Naive thymus-derived CD4-positive, alpha-beta T cell (primary cell): ENCODE data around the gene TPMT. TPM values are rescaled to one million over a fixed set of nuclear protein-coding genes. Genes with fewer than 3 reads are reported as not detected.

ENCODE experiments used
- ATAC-seq: fragments of 150-1000 bp; cut with Tn5 transposase; 2 replicates; pipeline ENCODE4 v1.10.0; 2021; ENCODE audit warnings: mild to moderate bottlenecking, moderate library complexity
- CTCF ChIA-PET: fragments of 350-600 bp; sonication (Branson Sonifier 250); formaldehyde crosslinking; loops from one replicate; lab custom pipeline; 2021; ENCODE audit warnings: antibody characterized with exemption; lab: Charles Lee
- POLR2A ChIA-PET: fragments of 350-600 bp; sonication (Branson Sonifier 250); formaldehyde crosslinking; loops from one replicate; lab custom pipeline; 2021; ENCODE audit warnings: antibody characterized with exemption, inconsistent platforms; lab: Charles Lee
- DNase-seq, 9 donors: peaks; one replicate each; pipeline versions ENCODE4 v3.0.0 to v3.0.0-alpha.2; 2020 to 2022; ENCODE audit warnings: mixed read lengths in 1 of 9
- H3K27ac ChIP-seq: one replicate; pipeline ENCODE4 v1.7.0; 2013; ENCODE audit warnings: mild to moderate bottlenecking, low read depth, low read length, moderate library complexity
- H3K27me3 ChIP-seq, 2 donors: one replicate each; pipeline ENCODE4 v1.7.0; 2013; ENCODE audit warnings: low read length in 2 of 2, mild to moderate bottlenecking in 2 of 2, moderate library complexity in 2 of 2; ENCODE audit not compliant: control insufficient read depth in 2 of 2, insufficient read depth in 2 of 2
- H3K36me3 ChIP-seq, 3 experiments: 1 replicate in 2 of 3; 2 replicates in 1 of 3; pipeline ENCODE4 v1.7.0; 2013; ENCODE audit warnings: low read length in 3 of 3, mild to moderate bottlenecking in 3 of 3, moderate library complexity in 1 of 3; ENCODE audit not compliant: insufficient read depth in 3 of 3, control insufficient read depth in 2 of 3
- H3K4me1 ChIP-seq, 2 donors: one replicate each; pipeline ENCODE4 v1.7.0; 2013; ENCODE audit warnings: low read length in 2 of 2, mild to moderate bottlenecking in 2 of 2, moderate library complexity in 1 of 2; ENCODE audit not compliant: control insufficient read depth in 2 of 2, insufficient read depth in 2 of 2
- H3K4me3 ChIP-seq: 2 replicates; pipeline ENCODE4 v1.7.0; 2013; ENCODE audit warnings: mild to moderate bottlenecking, low read length
- H3K9me3 ChIP-seq, 3 experiments: 1 replicate in 2 of 3; 2 replicates in 1 of 3; pipeline ENCODE4 v1.7.0; 2013; ENCODE audit warnings: low read length in 3 of 3; ENCODE audit not compliant: control insufficient read depth in 2 of 3
- H3K27ac Mint-ChIP-seq, 9 donors: one replicate each; pipeline ENCODE4 v1.8.0; 2020 to 2022; ENCODE audit warnings: mixed read lengths in 9 of 9, mild to moderate bottlenecking in 8 of 9, moderate library complexity in 5 of 9, inconsistent platforms in 2 of 9
- H3K27me3 Mint-ChIP-seq, 5 donors: one replicate each; pipeline ENCODE4 v1.8.0; 2021 to 2022; ENCODE audit warnings: mixed read lengths in 5 of 5, mild to moderate bottlenecking in 1 of 5
- H3K36me3 Mint-ChIP-seq, 5 donors: one replicate each; pipeline ENCODE4 v1.8.0; 2020 to 2022; ENCODE audit warnings: mixed read lengths in 5 of 5, mild to moderate bottlenecking in 3 of 5, inconsistent platforms in 1 of 5
- H3K4me1 Mint-ChIP-seq, 7 donors: one replicate each; pipeline ENCODE4 v1.8.0; 2020 to 2022; ENCODE audit warnings: mixed read lengths in 7 of 7, mild to moderate bottlenecking in 3 of 7, inconsistent platforms in 1 of 7
- H3K4me3 Mint-ChIP-seq, 10 donors: one replicate each; pipeline ENCODE4 v1.8.0; 2020 to 2022; ENCODE audit warnings: mild to moderate bottlenecking in 10 of 10, mixed read lengths in 10 of 10, moderate library complexity in 6 of 10, inconsistent platforms in 2 of 10
- H3K9me3 Mint-ChIP-seq, 11 donors: one replicate each; pipeline ENCODE4 v1.8.0; 2020 to 2022; ENCODE audit warnings: mixed read lengths in 11 of 11, mild to moderate bottlenecking in 4 of 11, inconsistent platforms in 1 of 11, moderate library complexity in 1 of 11
- intact Hi-C, 2 donors: fragments of 100-400 bp; cut with micrococcal nuclease; formaldehyde crosslinking; loops; one replicate each; pipeline ENCODE4 v1.15.1; 2023
- polyA plus RNA-seq, 2 donors: library from polyadenylated mRNA; unstranded; fragments of 300-500 nt; fragmentation: Illumina TruSeq; gene quantifications; one replicate each; pipeline ENCODE4 v1.2.3, GENCODE V29; 2021
- total RNA-seq, 6 experiments: library from RNA in 5 of 6; stranded (reverse) in 5 of 6; gene quantifications; 1 replicate in 5 of 6; 2 replicates in 1 of 6; pipeline ENCODE4 v1.2.3 and lab custom pipeline; 2021 to 2026

The TPMT gene
- total and polyA plus RNA-seq, 7 experiments from 2014 or later, result 2.9 to 13.1 (median 6.0) TPM

DNA sequence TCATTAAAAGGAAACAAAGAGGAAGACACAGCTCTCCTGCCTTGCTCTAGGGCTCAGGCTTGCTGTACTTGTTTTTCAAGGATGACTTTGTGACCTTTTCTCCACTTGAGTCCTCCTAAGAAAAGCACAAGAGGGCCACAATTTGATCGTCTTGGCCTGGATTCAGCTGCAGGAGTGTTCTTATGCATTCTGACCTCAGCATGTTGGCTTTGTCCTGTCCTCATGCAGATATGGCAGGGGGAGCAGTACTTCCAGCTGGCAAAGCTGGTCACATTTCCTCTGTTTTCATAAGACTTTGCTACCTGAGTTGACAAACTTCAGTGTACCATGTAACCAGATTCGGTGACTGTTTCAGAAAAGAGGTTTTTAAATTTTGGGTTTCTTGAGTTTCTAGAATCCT lies 31.2 kb upstream of the TPMT start:
- Histone ChIP-seq H3K4me1 (no peaks in the 10 kb centered on the region), H3K4me3 (no peak overlapping the region), H3K36me3 (peaks cover 0 to 5% (median 0%) of the 10 kb centered on the region in 3 experiments), H3K9me3 (no peaks in the 10 kb centered on the region), H3K27ac (no peak overlapping the region), H3K27me3 (no peaks in the 10 kb centered on the region)
- intact Hi-C loops, result no loop called here
- peaks cover 0 to 6% (median 0%) of the 10 kb centered on the region in 7 donors for H3K4me1 Mint-ChIP-seq
- no peaks in the 10 kb centered on the region for H3K27me3 Mint-ChIP-seq
- ATAC-seq, result no peak
- H3K36me3 Mint-ChIP-seq, result peaks cover 0 to 68% (median 30%) of the 10 kb centered on the region in 5 donors
- no peak for DNase-seq
- no peak overlapping the region for H3K27ac Mint-ChIP-seq
- H3K4me3 Mint-ChIP-seq, result no peak overlapping the region
- no peaks in the 10 kb centered on the region for H3K9me3 Mint-ChIP-seq
- POLR2A ChIA-PET, result no interaction called here
- CTCF ChIA-PET, result no interaction called here

DNA sequence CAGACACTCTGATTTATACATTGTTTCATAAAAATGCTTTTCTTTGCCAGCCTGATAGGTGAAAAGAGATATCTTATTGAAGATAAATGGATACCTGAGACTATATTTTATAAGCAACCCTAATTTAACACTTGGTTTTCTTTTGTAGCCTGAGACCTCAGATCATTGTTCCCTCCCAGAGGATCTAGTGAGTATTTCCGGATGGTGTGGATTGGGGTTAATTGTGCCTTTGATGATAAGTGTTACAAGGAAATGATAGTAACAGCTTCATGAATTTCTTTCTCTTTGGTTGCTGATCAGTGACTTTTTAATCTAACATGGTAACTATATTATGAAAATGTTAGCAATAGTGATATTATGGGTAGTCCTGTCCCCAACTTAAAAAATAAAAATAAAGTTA lies 30.7 kb upstream of the TPMT start:
- no peaks in the 10 kb centered on the region for H3K27me3 Mint-ChIP-seq
- peaks cover 0 to 70% (median 32%) of the 10 kb centered on the region in 5 donors for H3K36me3 Mint-ChIP-seq
- no peaks in the 10 kb centered on the region for H3K9me3 ChIP-seq
- intact Hi-C loops, result no loop called here
- H3K36me3 ChIP-seq, result peaks cover 0 to 5% (median 0%) of the 10 kb centered on the region in 3 experiments
- H3K27me3 ChIP-seq, result no peaks in the 10 kb centered on the region
- CTCF ChIA-PET, result no interaction called here
- H3K4me3 Mint-ChIP-seq, result no peak overlapping the region
- peaks cover 0 to 6% (median 0%) of the 10 kb centered on the region in 7 donors for H3K4me1 Mint-ChIP-seq
- no peak overlapping the region for H3K27ac Mint-ChIP-seq
- POLR2A ChIA-PET, result no interaction called here
- no peak for ATAC-seq
- no peaks in the 10 kb centered on the region for H3K9me3 Mint-ChIP-seq
- H3K4me3 ChIP-seq, result no peak overlapping the region
- DNase-seq, result no peak
- no peak overlapping the region for H3K27ac ChIP-seq
- H3K4me1 ChIP-seq, result no peaks in the 10 kb centered on the region

DNA sequence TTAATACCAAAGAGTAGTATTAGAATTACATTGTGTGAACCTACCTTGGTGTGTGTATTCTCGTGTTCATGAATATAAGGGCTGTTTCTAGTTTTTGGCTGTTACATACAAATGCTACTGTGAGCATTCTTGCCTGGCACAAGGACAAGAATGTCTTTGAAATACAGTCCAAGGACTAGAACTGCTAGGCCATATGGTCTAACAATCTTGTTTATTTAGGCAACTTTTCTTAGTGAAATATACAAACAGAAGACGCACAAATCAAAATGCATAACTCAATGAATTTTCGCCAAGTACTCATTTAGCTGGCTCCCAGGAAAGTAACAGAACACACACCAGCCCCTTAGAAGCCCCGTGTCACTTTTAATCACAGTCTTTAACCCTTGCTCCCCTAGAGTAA lies 28.9 kb upstream of the TPMT start:
- CTCF ChIA-PET, result no interaction called here

DNA sequence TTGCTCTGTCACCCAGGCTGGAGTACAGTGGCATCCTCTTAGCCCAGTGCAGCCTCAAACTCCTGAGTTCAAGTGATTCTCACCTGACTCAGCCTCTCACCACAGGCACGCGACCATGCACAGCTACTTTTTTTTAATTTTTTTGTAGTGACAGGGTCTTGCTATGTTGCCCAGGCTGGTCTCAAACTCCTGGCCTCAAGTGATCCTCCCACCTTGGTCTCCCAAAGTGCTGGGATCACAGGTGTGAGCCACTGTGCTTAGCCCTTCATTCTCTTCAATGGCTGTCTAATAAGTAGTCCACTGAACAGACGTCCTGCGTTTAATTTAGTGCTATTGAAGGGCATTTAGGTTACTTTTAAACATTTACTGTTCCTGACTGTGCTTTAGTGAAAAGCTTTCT lies 27.7 kb upstream of the TPMT start:
- ATAC-seq (no peak), DNase-seq (no peak)
- no peak overlapping the region for H3K4me3 ChIP-seq
- Mint-ChIP-seq H3K9me3 (no peaks in the 10 kb centered on the region), H3K27me3 (no peaks in the 10 kb centered on the region), H3K27ac (no peak overlapping the region), H3K36me3 (peaks cover 6 to 78% (median 39%) of the 10 kb centered on the region in 5 donors), H3K4me1 (peaks cover 0 to 11% (median 5%) of the 10 kb centered on the region in 7 donors), H3K4me3 (no peak overlapping the region)
- H3K27me3 ChIP-seq, result no peaks in the 10 kb centered on the region
- H3K36me3 ChIP-seq, result peaks cover 0 to 7% (median 0%) of the 10 kb centered on the region in 3 experiments
- H3K9me3 ChIP-seq, result no peaks in the 10 kb centered on the region
- H3K4me1 ChIP-seq, result no peaks in the 10 kb centered on the region
- intact Hi-C loops, result no loop called here
- no peak overlapping the region for H3K27ac ChIP-seq
- ChIA-PET CTCF (no interaction called here), POLR2A (no interaction called here)

More for the DNA sequence above, 28.9 kb upstream of the TPMT start:
- peaks cover 0 to 7% (median 5%) of the 10 kb centered on the region in 7 donors for H3K4me1 Mint-ChIP-seq
- H3K9me3 Mint-ChIP-seq, result no peaks in the 10 kb centered on the region
- peaks cover 0 to 7% (median 0%) of the 10 kb centered on the region in 3 experiments for H3K36me3 ChIP-seq
- H3K4me3 ChIP-seq, result no peak overlapping the region
- DNase-seq (no peak), ATAC-seq (no peak)
- H3K9me3 ChIP-seq, result no peaks in the 10 kb centered on the region
- no peak overlapping the region for H3K27ac Mint-ChIP-seq
- H3K4me1 ChIP-seq, result no peaks in the 10 kb centered on the region
- POLR2A ChIA-PET, result no interaction called here
- peaks cover 2 to 75% (median 31%) of the 10 kb centered on the region in 5 donors for H3K36me3 Mint-ChIP-seq
- no peaks in the 10 kb centered on the region for H3K27me3 ChIP-seq
- H3K4me3 Mint-ChIP-seq, result peak overlapping the region in 1 of 10 donors; percentile 37
- intact Hi-C loops, result no loop called here
- H3K27ac ChIP-seq, result no peak overlapping the region
- no peaks in the 10 kb centered on the region for H3K27me3 Mint-ChIP-seq

DNA sequence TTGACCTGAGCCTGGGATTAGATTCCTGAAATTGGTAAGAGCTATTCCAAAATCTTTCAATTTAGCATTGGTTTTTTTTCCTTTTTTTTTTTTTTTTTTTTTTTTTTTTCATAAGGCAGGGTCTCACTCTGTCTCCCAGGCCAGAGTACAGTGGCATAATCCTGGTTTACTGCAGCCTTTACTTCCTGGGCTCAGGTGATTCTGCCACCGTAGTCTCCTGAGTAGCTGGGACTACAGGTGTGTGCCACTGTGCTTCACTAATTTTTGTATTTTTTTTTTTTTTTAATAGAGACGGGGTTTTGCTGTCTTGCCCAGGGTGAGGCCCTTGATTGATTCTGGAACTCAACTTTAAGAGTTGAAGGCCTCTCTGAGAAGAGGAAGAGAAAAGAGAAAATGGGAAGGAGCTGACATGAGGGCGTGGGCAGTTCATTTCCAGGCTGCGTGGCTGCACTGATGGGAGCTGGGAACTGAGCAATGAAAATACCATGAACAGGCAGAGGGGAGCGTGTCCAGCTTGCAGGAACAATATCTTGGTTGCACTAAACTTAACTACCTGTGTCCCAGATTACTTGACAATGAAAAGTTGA lies 25.0 kb upstream of the TPMT start:
- Histone ChIP-seq H3K27ac (no peak overlapping the region), H3K9me3 (no peaks in the 10 kb centered on the region), H3K4me1 (no peaks in the 10 kb centered on the region), H3K36me3 (peaks cover 0 to 4% (median 0%) of the 10 kb centered on the region in 3 experiments), H3K27me3 (no peaks in the 10 kb centered on the region), H3K4me3 (no peak overlapping the region)
- peak; percentile 42 for ATAC-seq
- Mint-ChIP-seq H3K27ac (no peak overlapping the region), H3K36me3 (peaks cover 18 to 79% (median 57%) of the 10 kb centered on the region in 5 donors), H3K4me1 (peaks cover 0 to 31% (median 12%) of the 10 kb centered on the region in 7 donors), H3K4me3 (no peak overlapping the region), H3K9me3 (peaks cover 0 to 3% (median 0%) of the 10 kb centered on the region in 11 donors), H3K27me3 (no peaks in the 10 kb centered on the region)
- intact Hi-C loops, result no loop called here
- POLR2A ChIA-PET, result no interaction called here
- CTCF ChIA-PET, result no interaction called here
- no peak for DNase-seq

DNA sequence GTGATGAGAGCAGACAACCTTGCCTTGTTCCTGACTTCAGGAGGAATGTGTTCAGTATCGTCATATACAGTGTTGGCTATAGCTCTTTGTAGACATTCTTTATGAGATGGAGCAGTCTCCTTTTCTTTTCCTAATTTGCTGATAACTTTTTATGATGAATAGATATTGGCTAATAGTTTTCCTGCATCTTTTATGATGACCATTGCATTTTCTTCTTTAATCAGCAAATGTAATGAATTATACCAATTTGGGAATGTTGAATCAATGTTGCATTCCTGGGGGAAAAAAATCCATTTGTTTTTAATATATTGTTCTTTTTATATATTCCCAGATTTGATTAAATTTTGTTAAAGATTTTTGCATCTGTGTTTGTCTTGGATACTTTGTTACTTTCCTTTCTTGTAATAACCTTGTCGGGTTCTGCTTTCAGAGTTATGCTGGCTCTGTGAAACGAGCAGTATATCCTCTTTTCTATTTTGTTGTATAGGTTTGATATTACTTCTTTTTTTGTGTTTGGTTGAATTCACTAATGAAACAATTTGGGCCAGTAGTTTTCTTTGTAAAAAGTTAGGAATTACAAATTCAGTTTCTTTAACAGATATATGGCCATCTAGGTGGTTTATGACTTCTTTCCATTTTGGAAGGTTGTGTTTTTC lies 24.2 kb upstream of the TPMT start:
- DNase-seq (no peak), ATAC-seq (no peak)
- H3K27ac ChIP-seq, result no peak overlapping the region
- H3K27ac Mint-ChIP-seq, result no peak overlapping the region
- ChIA-PET POLR2A (no interaction called here), CTCF (no interaction called here)
- peaks cover 18 to 84% (median 65%) of the 10 kb centered on the region in 5 donors for H3K36me3 Mint-ChIP-seq
- H3K4me1 ChIP-seq, result no peaks in the 10 kb centered on the region
- H3K4me1 Mint-ChIP-seq, result peaks cover 0 to 31% (median 12%) of the 10 kb centered on the region in 7 donors
- H3K27me3 ChIP-seq, result no peaks in the 10 kb centered on the region
- no peak overlapping the region for H3K4me3 ChIP-seq
- H3K27me3 Mint-ChIP-seq, result no peaks in the 10 kb centered on the region
- peaks cover 0 to 9% (median 0%) of the 10 kb centered on the region in 3 experiments for H3K36me3 ChIP-seq
- no peaks in the 10 kb centered on the region for H3K9me3 ChIP-seq
- intact Hi-C loops, result no loop called here
- H3K9me3 Mint-ChIP-seq, result peaks cover 0 to 3% (median 0%) of the 10 kb centered on the region in 11 donors
- no peak overlapping the region for H3K4me3 Mint-ChIP-seq
